Parathyroid adenoma (tissue), 2 donors: ENCODE measurements around the gene DOCK7.

Source experiments
- H2AFZ ChIP-seq: fragments of 300-600 bp; sonication (generic); one replicate; pipeline ENCODE4 v1.7.0; 2017; ENCODE audit warnings: antibody characterized with exemption, mild to moderate bottlenecking
- H3K27ac ChIP-seq: fragments of 300-600 bp; sonication (generic); one replicate; pipeline ENCODE4 v1.7.0; 2017
- H3K27me3 ChIP-seq: fragments of 300-600 bp; sonication (generic); one replicate; pipeline ENCODE4 v1.7.0; 2017; ENCODE audit warnings: low read length; ENCODE audit not compliant: control insufficient read depth, insufficient read depth
- H3K36me3 ChIP-seq: fragments of 300-600 bp; sonication (generic); one replicate; pipeline ENCODE4 v1.7.0; 2017; ENCODE audit warnings: low read length; ENCODE audit not compliant: control insufficient read depth, insufficient read depth
- H3K4me1 ChIP-seq: fragments of 300-600 bp; sonication (generic); one replicate; pipeline ENCODE4 v1.7.0; 2017; ENCODE audit warnings: control low read depth
- H3K4me2 ChIP-seq: fragments of 300-600 bp; sonication (generic); one replicate; pipeline ENCODE4 v1.7.0; 2017; ENCODE audit warnings: low read length
- H3K4me3 ChIP-seq: fragments of 300-600 bp; sonication (generic); one replicate; pipeline ENCODE4 v1.7.0; 2017; ENCODE audit warnings: low read depth, low read length
- H3K79me2 ChIP-seq: fragments of 300-600 bp; sonication (generic); one replicate; pipeline ENCODE4 v1.7.0; 2017; ENCODE audit warnings: control low read depth
- H3K9ac ChIP-seq: fragments of 300-600 bp; sonication (generic); one replicate; pipeline ENCODE4 v1.7.0; 2017; ENCODE audit warnings: mild to moderate bottlenecking
- H3K9me3 ChIP-seq: fragments of 300-600 bp; sonication (generic); one replicate; pipeline ENCODE4 v1.7.0; 2017; ENCODE audit warnings: low read length; ENCODE audit not compliant: control insufficient read depth
- CTCF ChIP-seq: fragments of 300-600 bp; sonication (generic); IDR thresholded peaks from one replicate; pipeline ENCODE4 v1.7.0; 2017; ENCODE audit warnings: antibody characterized with exemption, mild to moderate bottlenecking
- donor health status: primary hyperparathyroidism.

DOCK7 gene

GRCh38 chr1:62687903-62688686, at the start of gene DOCK7:
DOCK7 (minus strand) TSS chr1:62688386; CDS start chr1:62688264, 122 bp downstream.
- Histone ChIP-seq H3K27me3 (no peaks in the 10 kb centered on the region), H3K4me2 (peak within 1 kb of the TSS; percentile 89), H3K36me3 (no peaks in the 10 kb centered on the region), H3K79me2 (peaks cover 9% of the 10 kb centered on the region), H3K9me3 (no peaks in the 10 kb centered on the region), H3K9ac (peak within 1 kb of the TSS; percentile 28), H3K4me3 (peak within 1 kb of the TSS; percentile 84), H3K27ac (peak within 1 kb of the TSS; percentile 51), H2AFZ (peak within 1 kb of the TSS; percentile 93), H3K4me1 (peaks cover 2% of the 10 kb centered on the region)
- TF ChIP-seq CTCF: no peak

- Histone ChIP-seq H3K4me3 (no peak overlapping the region), H2AFZ (no peak overlapping the region), H3K9me3 (no peaks in the 10 kb centered on the region), H3K79me2 (no peaks in the 10 kb centered on the region), H3K9ac (no peak overlapping the region), H3K27me3 (no peaks in the 10 kb centered on the region), H3K4me2 (no peak overlapping the region), H3K4me1 (no peaks in the 10 kb centered on the region), H3K27ac (no peak overlapping the region), H3K36me3 (no peaks in the 10 kb centered on the region)
- no peak for TF ChIP-seq CTCF
Observed at GRCh38 chr1:62735491-62736171, 47.4 kb upstream of the DOCK7 start.

GRCh38 chr1:62732331-62732730, 44.1 kb upstream of the DOCK7 start:
- peak overlapping the region; percentile 28 for H2AFZ ChIP-seq
- no peak overlapping the region for H3K9ac ChIP-seq
- no peaks in the 10 kb centered on the region for H3K27me3 ChIP-seq
- no peak overlapping the region for H3K27ac ChIP-seq
- H3K4me2 ChIP-seq: no peak overlapping the region
- no peaks in the 10 kb centered on the region for H3K36me3 ChIP-seq
- no peaks in the 10 kb centered on the region for H3K9me3 ChIP-seq
- no peak for TF ChIP-seq CTCF
- H3K4me1 ChIP-seq: no peaks in the 10 kb centered on the region
- no peak overlapping the region for H3K4me3 ChIP-seq
- no peaks in the 10 kb centered on the region for H3K79me2 ChIP-seq

GRCh38 chr1:62728963-62729362, 40.8 kb upstream of the DOCK7 start:
- Histone ChIP-seq H3K79me2 (no peaks in the 10 kb centered on the region), H2AFZ (no peak overlapping the region), H3K9me3 (no peaks in the 10 kb centered on the region), H3K27me3 (no peaks in the 10 kb centered on the region), H3K27ac (no peak overlapping the region), H3K4me1 (no peaks in the 10 kb centered on the region), H3K9ac (no peak overlapping the region), H3K36me3 (no peaks in the 10 kb centered on the region), H3K4me2 (no peak overlapping the region), H3K4me3 (no peak overlapping the region)
- TF ChIP-seq CTCF: no peak
